SHP77 treated with DMSO at 0.1 percent for 48 hours (cell line): ENCODE results near the gene XDH.

ENCODE experiments used
- DNase-seq: peaks from one replicate; lab custom pipeline; 2025; lab: John Stamatoyannopoulos, UW

XDH gene

GRCh38 chr2:31414601-31415241 is at the start of gene XDH:
TSS of gene XDH (minus strand) at chr2:31414742. CDS start at chr2:31414666, 76 bp downstream.
- DNase-seq: no peak

DNA sequence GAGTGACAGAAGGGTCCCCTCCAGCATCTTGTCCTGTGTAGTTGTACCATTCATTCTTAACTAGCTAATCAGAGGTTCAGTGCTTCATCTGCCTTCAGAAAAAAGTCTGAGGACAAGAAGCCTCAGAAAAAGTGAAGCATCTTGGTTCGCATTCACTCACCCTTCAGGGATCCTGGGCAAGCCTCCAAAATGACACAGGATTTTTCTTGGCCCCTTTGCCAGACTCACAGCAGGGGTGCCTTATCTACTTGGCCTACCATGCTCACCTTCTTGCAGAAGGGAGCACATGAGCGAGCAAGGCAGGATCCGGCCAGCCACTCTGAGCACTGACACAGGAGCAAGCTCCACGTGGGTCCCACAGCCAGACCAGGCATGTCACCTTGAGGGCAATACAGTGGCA is 43.1 kb upstream of the XDH start:
- no peak for DNase-seq

- DNase-seq: no peak
Observed at GRCh38 chr2:31446848-31447247, 32.3 kb upstream of the XDH start.

DNA sequence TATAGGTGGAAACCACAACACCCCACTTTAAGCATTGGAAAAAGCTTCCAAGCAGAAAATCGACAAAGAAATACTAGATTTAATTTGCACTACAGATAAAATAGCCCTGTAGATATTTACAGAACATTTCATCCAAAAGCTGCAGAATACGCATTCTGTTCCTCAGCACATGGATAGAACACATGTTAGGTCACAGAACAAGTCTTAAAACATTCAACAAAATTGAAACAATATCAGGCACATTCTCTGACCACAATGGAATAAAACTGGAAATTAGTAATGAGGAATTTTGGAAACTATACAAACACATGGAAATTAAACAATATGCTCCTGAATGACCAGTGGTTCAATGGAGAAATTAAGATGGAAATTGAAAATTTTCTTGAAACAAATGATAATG is 27.8 kb upstream of the XDH start:
- no peak for DNase-seq

DNA sequence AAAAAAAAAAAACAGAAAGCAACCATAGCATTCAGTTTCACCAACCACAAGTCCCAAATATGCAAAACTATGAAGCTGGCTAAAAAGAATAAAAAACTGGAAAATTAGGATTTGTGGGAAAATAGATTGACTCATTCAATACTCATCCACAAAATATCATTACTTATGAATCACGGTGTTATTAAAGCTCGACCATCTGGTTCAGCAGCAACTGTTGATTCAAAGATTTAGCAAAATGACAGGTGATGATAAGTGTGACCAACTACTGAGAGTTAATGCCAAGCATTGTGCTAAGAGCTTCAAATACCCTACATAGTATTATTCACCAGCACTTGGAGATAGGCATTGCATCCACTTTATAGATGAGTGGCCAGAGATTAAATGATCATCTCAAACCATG is 26.2 kb upstream of the XDH start:
- DNase-seq: no peak

DNA sequence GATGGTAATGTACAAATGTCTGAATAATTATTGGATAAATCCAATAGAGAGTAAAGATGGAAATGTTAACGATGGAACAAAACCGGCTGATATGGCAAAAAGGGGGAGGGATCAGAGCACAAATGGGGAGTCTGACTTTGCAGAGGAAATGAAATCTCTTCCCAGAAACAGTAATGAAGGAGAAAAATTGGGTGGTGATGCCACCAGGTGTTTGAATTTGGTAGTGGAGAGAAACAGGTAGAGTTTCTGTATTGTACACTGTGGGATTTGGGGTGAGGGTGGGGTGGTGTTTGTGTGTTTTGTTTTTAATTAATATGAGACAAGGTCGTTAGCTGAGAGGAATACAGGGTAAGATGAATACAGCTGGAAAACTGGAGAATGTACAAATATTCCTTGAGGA is 20.4 kb upstream of the XDH start:
- DNase-seq: no peak

DNA sequence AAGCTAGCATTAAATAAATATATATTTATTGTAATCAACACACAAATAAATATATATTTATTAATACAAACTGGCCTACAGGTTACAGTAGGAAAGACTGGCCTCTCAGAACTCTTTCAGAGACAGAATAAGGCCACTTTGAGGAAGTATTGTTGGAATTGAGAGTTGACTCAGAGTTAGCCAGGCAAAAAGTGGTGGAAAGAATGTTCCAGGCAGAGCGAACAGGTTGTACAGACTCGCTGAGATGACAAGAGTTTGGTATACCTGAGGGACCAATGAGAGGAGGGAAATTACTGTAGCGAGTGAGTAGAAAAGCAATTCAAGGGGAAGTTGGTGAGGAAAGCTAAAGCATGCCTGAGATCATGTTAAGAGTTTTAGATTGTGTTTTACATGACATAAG is 19.0 kb upstream of the XDH start:
- DNase-seq: no peak

DNA sequence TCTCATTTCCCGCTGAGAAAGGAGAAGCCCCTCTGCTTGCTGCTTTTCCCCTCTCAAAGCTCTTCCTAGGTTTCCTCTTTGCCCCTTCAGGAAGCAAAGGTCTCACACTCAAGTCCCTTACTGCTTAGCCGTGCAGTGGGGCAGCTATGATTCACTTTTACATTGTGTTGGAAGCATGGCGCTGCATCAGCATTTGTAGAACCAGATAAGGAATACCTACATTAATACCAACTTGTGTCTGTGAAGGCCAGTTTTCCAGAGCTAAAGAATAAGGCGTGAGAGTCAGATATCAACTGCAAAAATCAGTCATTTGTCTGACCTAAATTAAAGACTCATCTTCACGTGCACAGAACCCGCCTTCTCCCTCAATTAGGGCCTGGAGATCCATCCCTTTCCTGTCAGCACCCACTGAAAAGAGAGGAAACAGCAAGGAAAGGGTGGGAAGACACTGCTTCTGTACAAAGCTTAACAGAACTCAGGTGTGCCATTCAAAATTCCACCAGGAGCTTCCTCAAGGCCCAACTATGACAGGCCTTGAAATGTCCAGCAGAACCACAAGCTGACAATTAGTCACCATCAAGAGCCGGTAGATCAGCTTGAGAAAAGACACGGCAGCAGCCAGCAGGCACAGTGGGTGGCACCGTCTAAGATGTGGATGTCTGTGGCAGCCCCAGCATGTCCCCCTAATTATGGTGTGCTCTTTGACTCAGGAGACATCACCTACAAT is 16.1 kb upstream of the XDH start:
- no peak for DNase-seq

DNA sequence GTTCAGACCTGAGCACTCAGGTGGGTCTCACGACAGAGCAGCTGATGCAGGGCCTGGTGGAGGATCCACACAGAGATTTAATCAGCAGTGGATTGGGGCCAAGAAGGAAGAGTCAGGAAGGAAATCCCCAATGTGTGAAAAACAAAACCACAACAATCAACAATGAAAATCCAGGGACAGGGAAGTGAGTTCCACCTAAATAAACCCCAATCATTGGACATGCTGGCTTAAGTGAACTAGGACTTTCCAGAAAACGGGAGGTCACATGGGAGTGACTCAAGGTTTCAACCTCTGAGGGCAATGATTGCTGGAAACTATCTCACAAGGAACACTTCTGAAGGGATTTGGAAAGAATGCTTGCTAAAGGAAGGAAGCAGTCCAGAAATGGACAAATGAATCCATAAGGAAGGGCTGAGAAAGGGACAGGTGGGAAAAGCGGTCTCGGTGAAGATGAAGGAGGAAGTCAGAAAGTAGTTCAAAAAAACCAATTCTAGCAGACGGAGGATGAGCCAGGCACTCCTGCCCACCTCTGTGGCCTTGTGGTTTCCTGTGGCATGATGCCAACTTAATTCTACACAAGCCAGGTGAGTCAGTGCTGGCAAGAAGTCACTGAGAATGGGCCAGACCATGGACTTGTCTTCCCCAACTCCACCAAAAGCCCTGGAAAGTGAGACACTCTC is 15.4 kb upstream of the XDH start:
- DNase-seq: no peak

DNA sequence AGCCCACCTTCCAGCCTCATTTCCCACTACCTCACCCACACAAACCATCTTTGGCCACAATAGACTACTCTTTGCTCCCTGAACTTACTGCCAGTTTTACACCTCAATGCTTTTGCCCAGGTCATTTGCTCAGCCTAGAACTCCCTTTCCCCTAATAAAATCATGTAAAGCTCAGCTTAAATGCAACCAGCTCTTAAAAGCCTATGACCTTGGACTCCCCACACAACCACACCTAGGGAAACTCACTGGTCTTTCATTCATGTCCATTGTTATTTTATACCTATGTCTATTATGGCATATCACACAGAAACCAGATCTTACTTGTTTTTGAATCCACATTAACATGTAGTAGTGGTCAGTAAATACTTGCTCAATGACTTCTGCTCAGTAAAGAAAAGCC is 14.5 kb upstream of the XDH start:
- no peak for DNase-seq

DNA sequence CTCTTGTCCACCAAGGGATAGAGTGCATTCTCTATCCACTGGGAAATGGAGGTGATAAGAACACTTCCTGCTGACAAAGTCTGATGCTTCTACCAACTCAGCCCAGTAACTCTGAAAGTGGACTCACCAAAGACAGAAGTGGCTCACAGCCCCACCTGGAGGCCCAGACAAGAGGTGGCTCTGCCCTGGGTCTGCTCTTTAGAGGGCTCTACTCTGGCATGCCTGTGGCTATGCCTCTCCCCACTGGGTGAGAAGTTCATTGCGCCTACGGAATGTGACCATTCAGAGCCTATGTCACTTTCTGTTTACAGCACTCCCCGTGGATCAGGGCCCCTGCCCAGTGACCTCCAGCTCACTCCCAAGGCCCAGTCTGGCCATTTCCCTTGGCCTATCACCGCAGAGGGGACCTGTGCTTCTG is 13.5 kb upstream of the XDH start:
- no peak for DNase-seq

DNA sequence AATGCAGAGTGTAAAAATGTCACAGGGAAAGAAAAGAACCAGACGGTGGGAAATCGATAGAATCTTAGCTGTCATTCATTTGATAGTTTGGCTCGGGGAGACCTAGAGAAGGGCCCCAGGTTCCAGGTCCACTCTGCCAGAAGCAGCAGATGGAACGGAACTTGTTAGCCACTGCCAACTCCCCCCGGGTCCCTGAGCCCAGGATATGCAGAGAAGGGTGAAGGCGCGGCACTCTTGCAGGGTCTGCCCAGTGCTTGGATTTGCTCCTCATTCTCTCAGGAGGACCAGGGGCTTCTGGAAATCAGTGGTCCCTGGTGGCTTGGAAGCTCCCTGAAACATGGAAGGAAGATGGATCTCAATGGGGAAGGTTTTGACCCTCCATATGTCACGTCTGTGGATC is 11.6 kb upstream of the XDH start:
- DNase-seq: no peak

DNA sequence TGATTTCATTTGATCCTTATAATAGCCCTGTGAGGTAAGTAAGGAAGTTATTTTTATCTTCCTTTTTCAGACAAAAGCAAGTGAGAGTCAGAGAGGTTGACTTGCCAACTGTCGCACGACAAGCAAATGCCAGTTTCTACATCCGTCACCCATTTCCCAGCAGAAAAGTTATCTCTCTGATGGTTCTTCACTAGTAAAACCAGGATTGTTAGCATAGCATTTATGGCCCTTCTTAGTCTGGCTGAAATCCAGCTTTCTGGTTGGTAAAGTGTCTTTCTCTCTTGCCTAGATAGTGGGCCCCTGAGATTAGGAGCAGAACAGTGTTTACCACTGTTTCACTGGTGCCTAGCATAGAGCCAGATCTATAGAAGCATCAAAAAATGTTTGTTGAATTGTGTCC is 7.1 kb upstream of the XDH start:
- DNase-seq: no peak

- DNase-seq: no peak
Observed at GRCh38 chr2:31420936-31421335, 6.4 kb upstream of the XDH start.

GRCh38 chr2:31419386-31419785 is 4.8 kb upstream of the XDH start:
- no peak for DNase-seq

DNA sequence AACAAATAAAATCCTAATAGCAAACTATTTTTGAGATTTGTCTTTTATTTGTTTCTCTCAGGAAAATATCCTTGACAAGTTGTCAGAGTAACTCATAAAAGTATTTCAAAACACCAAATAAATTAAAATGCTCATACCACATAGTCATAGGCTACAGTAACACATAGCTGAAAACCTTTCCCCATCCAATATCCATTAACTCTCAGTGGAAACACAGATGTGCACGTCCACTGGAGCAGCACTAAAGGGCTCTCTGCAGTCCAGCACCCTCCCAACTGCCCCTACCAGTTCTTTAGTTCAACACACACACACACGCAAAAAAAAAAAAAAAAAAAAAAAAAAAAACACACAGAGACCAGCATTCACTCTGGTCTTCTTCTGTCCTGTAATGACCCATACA is 879 bp upstream of the XDH start:
- DNase-seq: no peak

DNA sequence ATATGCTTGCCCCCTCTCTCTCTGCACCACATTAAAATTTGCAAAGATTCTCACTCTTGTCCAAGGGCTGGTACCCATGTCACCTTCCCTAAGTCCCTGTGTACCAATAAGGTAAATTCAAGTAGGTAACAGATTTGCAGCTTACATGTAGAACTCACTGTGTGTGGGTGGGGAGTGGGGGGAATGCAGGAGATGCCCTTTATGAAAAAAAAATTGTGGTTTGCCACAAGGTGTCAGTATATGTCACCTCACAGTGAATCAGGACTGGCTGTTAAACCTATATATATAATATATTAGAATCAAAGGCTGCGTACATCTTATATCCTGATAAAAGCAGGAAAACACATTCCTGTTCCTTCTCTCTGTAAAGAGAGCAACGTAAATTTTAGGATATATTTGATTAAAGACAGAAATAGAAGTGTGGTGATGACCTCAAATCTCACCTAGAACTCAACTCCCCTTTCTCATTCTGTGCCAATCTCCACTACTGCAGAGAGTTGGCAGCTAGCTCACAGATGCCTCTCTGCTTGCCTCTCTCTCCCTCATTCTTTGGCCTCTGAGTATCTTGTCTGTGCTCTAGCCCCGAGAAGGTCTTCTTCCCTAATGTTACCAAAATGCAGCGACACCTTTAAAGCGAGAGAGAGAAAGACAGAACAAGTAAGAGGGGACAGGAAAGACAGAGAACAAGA is 536 bp downstream of the XDH start:
- no peak for DNase-seq

DNA sequence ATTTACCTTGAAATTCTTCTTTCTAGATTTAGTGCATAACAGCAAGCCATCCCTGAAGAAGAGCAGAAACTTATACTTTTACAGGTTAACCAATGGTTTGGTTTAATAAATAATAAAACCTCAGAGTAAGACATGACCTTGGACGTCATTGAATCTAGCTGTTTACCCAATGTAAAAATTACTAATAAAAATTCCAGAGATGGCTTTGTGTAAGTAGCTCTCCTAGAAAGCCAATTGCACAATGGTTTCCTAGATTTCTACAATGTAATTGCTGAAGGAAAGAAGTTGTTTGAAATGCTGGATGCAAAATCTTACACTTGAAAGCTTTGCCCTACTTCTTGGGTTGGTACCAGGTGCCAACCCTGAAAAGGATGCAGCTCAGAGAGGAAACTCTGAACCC is 1.5 kb downstream of the XDH start:
- DNase-seq: no peak

- DNase-seq: no peak
Observed at GRCh38 chr2:31411771-31412170, 2.8 kb downstream of the XDH start.

- no peak for DNase-seq
Observed at GRCh38 chr2:31406593-31407385, 7.8 kb downstream of the XDH start.

- DNase-seq: no peak
Observed at GRCh38 chr2:31404827-31405226, 9.7 kb downstream of the XDH start.

GRCh38 chr2:31404302-31404701 is 10.2 kb downstream of the XDH start:
- DNase-seq: no peak
